HTR-8/SVneo (cell line): ENCODE results near the gene JAZF1.

Experiments
- DNase-seq: peaks from one replicate; pipeline ENCODE4 v3.0.0; 2011; ENCODE audit warnings: low spot score, mixed read lengths; ENCODE audit not compliant: insufficient read length
- FAIRE-seq: peaks from 2 replicates; lab custom pipeline; 2011; peaks lifted over from hg19 to GRCh38; lab: Jason Lieb, UNC

The JAZF1 gene

GRCh38 chr7:28168393-28169158, 12.0 kb downstream of the JAZF1 start:
- no peak for FAIRE-seq
- no peak for DNase-seq

GRCh38 chr7:28166982-28167715, 13.4 kb downstream of the JAZF1 start:
- FAIRE-seq = no peak
- DNase-seq = no peak

GRCh38 chr7:28165961-28166955, 14.3 kb downstream of the JAZF1 start:
- FAIRE-seq (no peak), DNase-seq (peak; percentile 51)

GRCh38 chr7:28165261-28165660, 15.3 kb downstream of the JAZF1 start:
- DNase-seq (no peak), FAIRE-seq (no peak)

GRCh38 chr7:28163949-28164348, 16.6 kb downstream of the JAZF1 start:
- peak; percentile 46 for FAIRE-seq
- no peak for DNase-seq

GRCh38 chr7:28161331-28161730, 19.3 kb downstream of the JAZF1 start:
- no peak for FAIRE-seq
- DNase-seq = no peak

GRCh38 chr7:28160551-28160991, 20.0 kb downstream of the JAZF1 start:
- FAIRE-seq (no peak), DNase-seq (no peak)

GRCh38 chr7:28157831-28158416, 22.7 kb downstream of the JAZF1 start:
- FAIRE-seq (no peak), DNase-seq (no peak)

- FAIRE-seq (no peak), DNase-seq (no peak)
Measured at GRCh38 chr7:28157076-28157745, 23.4 kb downstream of the JAZF1 start.

GRCh38 chr7:28156401-28156800, 24.2 kb downstream of the JAZF1 start:
- DNase-seq (no peak), FAIRE-seq (no peak)

GRCh38 chr7:28155964-28156363, 24.6 kb downstream of the JAZF1 start:
- FAIRE-seq (peak; percentile 77), DNase-seq (no peak)

- no peak for DNase-seq
- FAIRE-seq = no peak
Measured at GRCh38 chr7:28155019-28155660, 25.5 kb downstream of the JAZF1 start.

GRCh38 chr7:28152594-28152993, 28.0 kb downstream of the JAZF1 start:
- no peak for DNase-seq
- FAIRE-seq = no peak

GRCh38 chr7:28151965-28152364, 28.6 kb downstream of the JAZF1 start:
- DNase-seq = no peak
- no peak for FAIRE-seq

- DNase-seq (no peak), FAIRE-seq (no peak)
Measured at GRCh38 chr7:28149291-28150101, 31.1 kb downstream of the JAZF1 start.

- DNase-seq (no peak), FAIRE-seq (no peak)
Measured at GRCh38 chr7:28145931-28146330, 34.7 kb downstream of the JAZF1 start.

GRCh38 chr7:28145090-28145626, 35.4 kb downstream of the JAZF1 start:
- FAIRE-seq (no peak), DNase-seq (no peak)

- FAIRE-seq (no peak), DNase-seq (no peak)
Measured at GRCh38 chr7:28144266-28144665, 36.3 kb downstream of the JAZF1 start.
